Endothelial cell (in vitro differentiated cells): ENCODE results near the gene FAAP100. TPM values are rescaled to one million over a fixed set of nuclear protein-coding genes. Genes with fewer than 3 reads are reported as not detected.

Experiments
- DNase-seq: peaks from one replicate; pipeline ENCODE4 v3.0.0; 2021; ENCODE audit warnings: low spot score
- H3K27ac Mint-ChIP-seq: one replicate; pipeline ENCODE4 v1.8.0; 2021; ENCODE audit warnings: mixed read lengths, inconsistent platforms; ENCODE audit not compliant: unreplicated experiment
- H3K27me3 Mint-ChIP-seq: one replicate; pipeline ENCODE4 v1.8.0; 2021; ENCODE audit warnings: mild to moderate bottlenecking, moderate library complexity, mixed read lengths, inconsistent platforms; ENCODE audit not compliant: unreplicated experiment
- H3K36me3 Mint-ChIP-seq: one replicate; pipeline ENCODE4 v1.8.0; 2021; ENCODE audit warnings: mild to moderate bottlenecking, low read depth, mixed read lengths, inconsistent platforms; ENCODE audit not compliant: unreplicated experiment
- H3K4me1 Mint-ChIP-seq: one replicate; pipeline ENCODE4 v1.8.0; 2021; ENCODE audit warnings: mild to moderate bottlenecking, mixed read lengths, inconsistent platforms; ENCODE audit not compliant: unreplicated experiment
- H3K4me3 Mint-ChIP-seq: one replicate; pipeline ENCODE4 v1.8.0; 2021; ENCODE audit warnings: mild to moderate bottlenecking, mixed read lengths, inconsistent platforms; ENCODE audit not compliant: unreplicated experiment
- H3K9me3 Mint-ChIP-seq: one replicate; pipeline ENCODE4 v1.8.0; 2021; ENCODE audit warnings: mixed read lengths, inconsistent platforms; ENCODE audit not compliant: unreplicated experiment
- total RNA-seq: library from RNA; stranded (reverse); fragmentation: NEBNext Ultra II Directional; extraction: Animal tissue kit (Norgen Biotek cat#: 25700); gene quantifications from one replicate; pipeline ENCODE4 v1.2.1, GENCODE V29; 2021; ENCODE audit not compliant: unreplicated experiment
- TF ChIP-seq, protein P1 (sequence below): fragments of 200-600 bp; sonication (generic); IDR thresholded peaks from one replicate; pipeline ENCODE4 v1.5.0; 2021; ENCODE audit warnings: antibody characterized with exemption; ENCODE audit not compliant: unreplicated experiment

Gene FAAP100
- total RNA-seq, 1 donor from 2014 or later: 40.6 TPM

DNA sequence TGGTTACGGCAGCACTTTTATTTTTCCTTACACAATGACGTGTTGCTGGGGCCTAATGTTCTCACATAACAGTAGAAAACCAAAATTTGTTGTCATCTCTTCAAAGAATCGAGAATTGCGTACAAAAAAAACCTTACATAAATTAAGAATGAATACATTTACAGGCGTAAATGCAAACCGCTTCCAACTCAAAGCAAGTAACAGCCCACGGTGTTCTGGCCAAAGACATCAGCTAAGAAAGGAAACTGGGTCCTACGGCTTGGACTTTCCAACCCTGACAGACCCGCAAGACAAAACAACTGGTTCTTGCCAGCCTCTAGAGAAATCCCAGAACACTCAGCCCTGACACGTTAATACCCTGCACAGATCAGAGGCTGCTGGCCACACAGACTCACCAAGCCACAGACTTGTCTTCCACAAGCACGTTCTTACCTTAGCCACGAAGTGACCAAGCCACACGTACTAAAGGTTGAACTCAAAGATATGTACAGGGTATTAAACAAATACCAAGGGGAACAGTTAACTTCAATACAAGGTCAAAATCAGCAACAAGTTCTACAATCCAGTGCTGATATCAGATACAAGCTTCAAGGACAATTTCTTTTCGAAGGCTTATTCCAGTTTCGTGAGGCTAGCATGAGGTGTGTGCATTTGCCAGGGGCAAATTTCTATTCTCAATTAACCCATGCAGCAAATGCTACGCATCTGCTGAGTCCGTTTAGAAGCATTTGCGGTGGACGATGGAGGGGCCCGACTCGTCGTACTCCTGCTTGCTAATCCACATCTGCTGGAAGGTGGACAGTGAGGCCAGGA lies 42.0 kb downstream of the FAAP100 start:
- H3K36me3 Mint-ChIP-seq: peaks cover 35% of the 10 kb centered on the region

DNA sequence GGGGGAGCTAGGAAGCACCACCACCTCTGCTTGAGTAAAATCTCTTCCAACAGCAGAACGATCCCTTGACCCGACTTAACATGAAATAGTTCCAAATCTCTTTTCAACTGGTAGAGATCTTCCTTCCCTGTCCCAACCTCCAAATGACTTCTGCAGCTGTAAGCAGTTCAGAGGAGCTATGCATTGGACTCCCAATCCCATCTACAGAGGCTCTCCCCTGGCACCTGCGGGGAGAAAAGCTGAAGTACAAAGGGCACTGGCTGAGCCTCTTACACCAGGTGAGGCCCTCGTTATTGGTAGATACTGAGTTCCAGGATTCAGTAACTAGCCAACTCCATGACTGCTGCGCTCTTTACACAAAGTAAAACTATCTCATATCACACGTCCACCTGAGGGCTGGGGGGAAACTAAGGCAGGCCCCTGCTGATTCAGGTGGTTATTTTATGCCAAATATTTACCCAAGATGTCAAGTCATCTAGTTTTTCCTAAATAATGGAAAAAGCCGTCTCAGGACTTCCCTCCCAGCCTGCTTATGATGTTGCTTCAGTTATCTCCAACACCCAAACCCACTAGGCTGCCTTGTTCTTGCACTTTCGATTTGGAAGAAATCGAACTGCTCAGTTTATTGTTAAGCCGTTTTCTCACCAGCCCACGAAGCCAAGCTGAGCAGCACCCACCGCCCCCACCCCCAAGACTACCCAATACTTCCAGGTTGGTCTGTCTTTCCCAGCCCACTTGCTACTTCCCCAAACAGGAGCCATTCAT lies 42.8 kb downstream of the FAAP100 start:
- TF ChIP-seq, protein P1, sequence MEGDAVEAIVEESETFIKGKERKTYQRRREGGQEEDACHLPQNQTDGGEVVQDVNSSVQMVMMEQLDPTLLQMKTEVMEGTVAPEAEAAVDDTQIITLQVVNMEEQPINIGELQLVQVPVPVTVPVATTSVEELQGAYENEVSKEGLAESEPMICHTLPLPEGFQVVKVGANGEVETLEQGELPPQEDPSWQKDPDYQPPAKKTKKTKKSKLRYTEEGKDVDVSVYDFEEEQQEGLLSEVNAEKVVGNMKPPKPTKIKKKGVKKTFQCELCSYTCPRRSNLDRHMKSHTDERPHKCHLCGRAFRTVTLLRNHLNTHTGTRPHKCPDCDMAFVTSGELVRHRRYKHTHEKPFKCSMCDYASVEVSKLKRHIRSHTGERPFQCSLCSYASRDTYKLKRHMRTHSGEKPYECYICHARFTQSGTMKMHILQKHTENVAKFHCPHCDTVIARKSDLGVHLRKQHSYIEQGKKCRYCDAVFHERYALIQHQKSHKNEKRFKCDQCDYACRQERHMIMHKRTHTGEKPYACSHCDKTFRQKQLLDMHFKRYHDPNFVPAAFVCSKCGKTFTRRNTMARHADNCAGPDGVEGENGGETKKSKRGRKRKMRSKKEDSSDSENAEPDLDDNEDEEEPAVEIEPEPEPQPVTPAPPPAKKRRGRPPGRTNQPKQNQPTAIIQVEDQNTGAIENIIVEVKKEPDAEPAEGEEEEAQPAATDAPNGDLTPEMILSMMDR: no peak
- Mint-ChIP-seq H3K36me3 (peaks cover 35% of the 10 kb centered on the region), H3K27ac (peak overlapping the region; percentile 78), H3K4me1 (peaks cover 27% of the 10 kb centered on the region), H3K27me3 (peaks cover 23% of the 10 kb centered on the region), H3K9me3 (no peaks in the 10 kb centered on the region), H3K4me3 (peak overlapping the region; percentile 99)
- DNase-seq: no peak

More for the DNA sequence above, 42.0 kb downstream of the FAAP100 start:
- no peaks in the 10 kb centered on the region for H3K9me3 Mint-ChIP-seq
- TF ChIP-seq, protein P1: no peak
- peak overlapping the region; percentile 78 for H3K27ac Mint-ChIP-seq
- peaks cover 25% of the 10 kb centered on the region for H3K27me3 Mint-ChIP-seq
- DNase-seq: no peak
- peak overlapping the region; percentile 99 for H3K4me3 Mint-ChIP-seq
- H3K4me1 Mint-ChIP-seq: peaks cover 27% of the 10 kb centered on the region

DNA sequence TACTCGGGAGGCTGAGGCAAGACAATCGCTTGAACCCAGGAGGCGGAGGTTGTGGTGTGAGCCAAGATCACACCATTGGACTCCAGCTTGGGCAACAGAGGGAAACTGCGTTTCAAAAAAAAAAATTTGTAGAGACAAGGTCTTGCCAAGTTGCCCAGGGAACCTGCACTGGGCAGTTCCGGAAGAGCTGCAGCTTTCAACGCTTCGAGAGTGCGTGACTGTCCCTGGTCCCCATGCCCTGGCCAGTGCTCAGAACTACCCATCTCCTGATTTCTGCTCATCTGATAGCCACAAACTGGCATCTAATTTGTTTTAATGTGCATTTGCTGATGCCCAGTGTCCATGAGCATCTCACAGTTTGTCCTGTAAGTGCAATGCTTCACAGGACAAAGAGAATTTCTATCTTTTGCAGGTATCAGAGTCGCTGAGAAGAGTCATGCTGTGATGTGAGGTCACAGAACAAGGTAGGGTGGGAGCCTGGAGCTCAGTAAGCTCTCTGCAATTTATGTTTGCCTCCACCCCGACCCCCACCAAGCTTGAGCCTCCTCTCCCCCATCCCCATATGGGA lies 43.4 kb downstream of the FAAP100 start:
- Mint-ChIP-seq H3K27me3 (peaks cover 23% of the 10 kb centered on the region), H3K36me3 (peaks cover 35% of the 10 kb centered on the region), H3K27ac (no peak overlapping the region), H3K9me3 (no peaks in the 10 kb centered on the region), H3K4me3 (peak overlapping the region; percentile 99), H3K4me1 (peaks cover 27% of the 10 kb centered on the region)
- TF ChIP-seq, protein P1: no peak
- no peak for DNase-seq

DNA sequence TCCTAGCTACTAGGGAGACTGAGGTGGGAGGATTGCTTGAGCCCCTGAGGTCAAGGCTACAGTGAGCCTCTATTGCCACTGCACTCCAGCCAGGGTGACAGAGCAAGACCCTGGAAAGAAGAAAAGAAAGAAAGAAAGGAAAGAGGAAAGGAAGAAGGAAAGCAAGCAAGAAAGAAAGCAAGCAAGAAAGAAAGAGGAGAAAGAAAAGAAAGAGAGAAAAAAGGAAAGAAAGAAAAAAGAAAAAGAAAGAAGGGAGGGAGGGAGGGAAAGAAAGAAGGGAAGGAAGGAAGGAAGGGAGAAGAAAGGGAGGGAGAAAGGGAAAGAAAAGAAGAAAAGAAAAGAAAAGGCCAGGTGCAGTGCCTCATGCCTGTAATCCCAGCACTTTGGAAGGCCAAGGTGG lies 48.5 kb downstream of the FAAP100 start:
- DNase-seq: no peak
- Mint-ChIP-seq H3K27ac (no peak overlapping the region), H3K4me3 (no peak overlapping the region), H3K4me1 (no peaks in the 10 kb centered on the region), H3K36me3 (no peaks in the 10 kb centered on the region), H3K27me3 (peaks cover 4% of the 10 kb centered on the region), H3K9me3 (no peaks in the 10 kb centered on the region)
- TF ChIP-seq, protein P1: no peak
